ENCODE data around the gene TRH. TPM values are rescaled to one million over a fixed set of nuclear protein-coding genes. Genes with fewer than 3 reads are reported as not detected.
A peak's percentile ranks its signal among the peaks of the same experiment; 100 is the strongest.
"Not testable (repeated sequence)": the region's sequence is repeated elsewhere in the genome, so short reads cannot be mapped to it uniquely, and the experiment has no call there.

The TRH gene
- total and polyA plus RNA-seq, 2 of the 8 experiments (the other 6 are each of a cell fraction or from before 2014, with no cell fraction given), result not detected

- H3K14ac ChIP-seq (ENCODE audit: insufficient read length); H2BK120ac ChIP-seq (replicated peaks; ENCODE audit: low read depth, low read length); H3K56ac ChIP-seq (replicated peaks; ENCODE audit: insufficient read length, low read depth, low read length); FAIRE-seq; H3K18ac ChIP-seq (ENCODE audit: extremely low read depth, low read length); H3K79me1 ChIP-seq (ENCODE audit: low read depth, low read length); H3K4ac ChIP-seq (replicated peaks; ENCODE audit: insufficient read length, low read depth, low read length); H4K8ac ChIP-seq (ENCODE audit: extremely low read depth, insufficient read depth, low read length); H3K27ac ChIP-seq (ENCODE audit: low read depth, low read length); H4K91ac ChIP-seq (replicated peaks; ENCODE audit: insufficient read length, low read length); H4K20me1 ChIP-seq (replicated peaks in 1 of 2; ENCODE audit: control insufficient read depth in 1 of 2, insufficient read depth in 2 of 2, low read length in 2 of 2); H3K9ac ChIP-seq (replicated peaks in 1 of 4; ENCODE audit: extremely low read depth in 1 of 4, low read depth in 3 of 4, low read length in 3 of 4); H3K23ac ChIP-seq (ENCODE audit: insufficient read length); H2AFZ ChIP-seq (ENCODE audit: low read length); H2BK15ac ChIP-seq (ENCODE audit: low read length); H2AK5ac ChIP-seq (ENCODE audit: low read depth, low read length); H2BK20ac ChIP-seq (ENCODE audit: low read length); H3K9me3 ChIP-seq (ENCODE audit: insufficient read depth in 2 of 2, low read depth in 1 of 2, low read length in 1 of 2); H3K23me2 ChIP-seq (ENCODE audit: low read depth, low read length); H2BK5ac ChIP-seq (ENCODE audit: low read depth, low read length); H4K5ac ChIP-seq (ENCODE audit: insufficient read length, low read depth, low read length); H2BK12ac ChIP-seq (ENCODE audit: low read depth, low read length); H3K4me1 ChIP-seq (replicated peaks in 1 of 4; ENCODE audit: control insufficient read depth in 3 of 4, insufficient read depth in 4 of 4, low read length in 3 of 4); H3K36me3 ChIP-seq (ENCODE audit: control insufficient read depth in 2 of 4, insufficient read depth in 4 of 4, low read length in 3 of 4); POLR2A ChIA-PET (ENCODE audit: partially characterized antibody); H3K79me2 ChIP-seq (ENCODE audit: control insufficient read depth in 1 of 2, insufficient read depth in 2 of 2, low read length in 2 of 2): not testable (repeated sequence)
- CTCF ChIA-PET (ENCODE audit: partially characterized antibody), result interaction anchor here (0.9 to 6.1 kb wide), 5 partner anchors 11 to 95 kb away, joined by 4 to 72 read pairs (median 5); no protein-coding TSS in a partner anchor
- 17% methylated on average over 21 of the region's 86 CpGs; no CpG with 5 or more reads in 1 of the 2 experiments for WGBS, 2 experiments (ENCODE audit: extremely low coverage in 1 of 2, insufficient coverage in 1 of 2, insufficient read length in 1 of 2, insufficient replicate concordance in 2 of 2, low coverage in 1 of 2, low lambda C conversion rate in 2 of 2, missing lambda C conversion rate in 1 of 2)
- TF ChIP-seq, protein P1, sequence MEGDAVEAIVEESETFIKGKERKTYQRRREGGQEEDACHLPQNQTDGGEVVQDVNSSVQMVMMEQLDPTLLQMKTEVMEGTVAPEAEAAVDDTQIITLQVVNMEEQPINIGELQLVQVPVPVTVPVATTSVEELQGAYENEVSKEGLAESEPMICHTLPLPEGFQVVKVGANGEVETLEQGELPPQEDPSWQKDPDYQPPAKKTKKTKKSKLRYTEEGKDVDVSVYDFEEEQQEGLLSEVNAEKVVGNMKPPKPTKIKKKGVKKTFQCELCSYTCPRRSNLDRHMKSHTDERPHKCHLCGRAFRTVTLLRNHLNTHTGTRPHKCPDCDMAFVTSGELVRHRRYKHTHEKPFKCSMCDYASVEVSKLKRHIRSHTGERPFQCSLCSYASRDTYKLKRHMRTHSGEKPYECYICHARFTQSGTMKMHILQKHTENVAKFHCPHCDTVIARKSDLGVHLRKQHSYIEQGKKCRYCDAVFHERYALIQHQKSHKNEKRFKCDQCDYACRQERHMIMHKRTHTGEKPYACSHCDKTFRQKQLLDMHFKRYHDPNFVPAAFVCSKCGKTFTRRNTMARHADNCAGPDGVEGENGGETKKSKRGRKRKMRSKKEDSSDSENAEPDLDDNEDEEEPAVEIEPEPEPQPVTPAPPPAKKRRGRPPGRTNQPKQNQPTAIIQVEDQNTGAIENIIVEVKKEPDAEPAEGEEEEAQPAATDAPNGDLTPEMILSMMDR (IDR thresholded peaks at IDR 0.05; ENCODE audit: control extremely low read depth in 1 of 3, insufficient read depth in 1 of 3, low read depth in 1 of 3, low read length in 3 of 3), result peak; percentile 54 to 78 (median 78)
- TF ChIP-seq RAD21 (IDR thresholded peaks at IDR 0.05 in 1 of 2, conservative IDR thresholded peaks at IDR 0.05 in 1 of 2; ENCODE audit: low read depth in 2 of 2, low read length in 2 of 2), result peak; percentile 50 to 69; a peak in 3 of 4 replicates
- peak; percentile 48 for TF ChIP-seq EZH2 (IDR thresholded peaks at IDR 0.05; ENCODE audit: low read depth, low read length, severe bottlenecking)
- 0 out of 2 replicates have a peak, but pooled peaks have one; percentile 8 for TF ChIP-seq BACH1 (IDR thresholded peaks at IDR 0.05; ENCODE audit: low read length)
- Histone ChIP-seq H3K4me2 (ENCODE audit: insufficient read depth in 1 of 2, low read depth in 2 of 2, low read length in 2 of 2) (peak overlapping the region; percentile 29 to 64), H3K27me3 (replicated peaks in 1 of 4; ENCODE audit: control insufficient read depth in 3 of 4, extremely low read depth in 1 of 4, insufficient read depth in 3 of 4, low read length in 3 of 4) (peaks cover 7 to 12% (median 9%) of the 10 kb centered on the region in 4 experiments), H3K4me3 (ENCODE audit: extremely low read depth in 1 of 4, insufficient read depth in 2 of 4, low read depth in 3 of 4, low read length in 4 of 4) (peak overlapping the region in 3 of 4 experiments; percentile 24 to 56 (median 26); a peak in 6 of 8 replicates)
- peak in 1 of 2 experiments; percentile 93 for DNase-seq (ENCODE audit: low read depth in 1 of 2, low spot score in 2 of 2)
Measured at GRCh38 chr3:130002666-130003598, 28.4 kb downstream of the TRH start.

Measured in H1 (cell line).